NCI-H526 treated with DMSO at 0.1 percent for 48 hours (cell line): ENCODE results near the gene EDA.
"Not testable (repeated sequence)": the region's sequence is repeated elsewhere in the genome, so short reads cannot be mapped to it uniquely, and the experiment has no call there.

Source experiments
- DNase-seq: peaks from one replicate; lab custom pipeline; 2025; lab: John Stamatoyannopoulos, UW

The EDA gene

GRCh38 chrX:69746051-69746450 lies 130.1 kb downstream of the EDA start:
- DNase-seq = no peak

GRCh38 chrX:69748055-69748454 lies 132.1 kb downstream of the EDA start:
- DNase-seq = no peak

- no peak for DNase-seq
Observed at GRCh38 chrX:69759921-69760625, 144.2 kb downstream of the EDA start.

DNA sequence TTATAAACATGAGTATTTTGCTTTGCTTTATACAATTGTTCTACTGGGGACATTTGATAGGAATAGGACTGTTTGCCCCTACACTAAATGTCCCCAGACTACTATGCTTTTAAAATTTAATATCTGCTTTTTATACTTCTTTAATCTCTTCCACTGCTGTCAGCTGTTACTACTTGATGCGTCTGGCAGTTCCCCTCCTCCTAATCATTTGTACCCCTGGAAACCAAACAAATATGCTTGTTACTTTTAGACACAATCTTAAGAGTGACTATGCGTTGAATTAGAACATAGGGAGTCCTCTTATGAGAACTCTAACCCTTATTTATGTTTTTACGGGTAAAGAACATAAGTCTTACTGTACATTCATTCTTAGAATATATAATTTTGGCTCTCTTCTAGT lies 145.7 kb downstream of the EDA start:
- DNase-seq = no peak

GRCh38 chrX:69762340-69762739 lies 146.4 kb downstream of the EDA start:
- DNase-seq = no peak

- DNase-seq = no peak
Observed at GRCh38 chrX:69793260-69793935, 177.5 kb downstream of the EDA start.

DNA sequence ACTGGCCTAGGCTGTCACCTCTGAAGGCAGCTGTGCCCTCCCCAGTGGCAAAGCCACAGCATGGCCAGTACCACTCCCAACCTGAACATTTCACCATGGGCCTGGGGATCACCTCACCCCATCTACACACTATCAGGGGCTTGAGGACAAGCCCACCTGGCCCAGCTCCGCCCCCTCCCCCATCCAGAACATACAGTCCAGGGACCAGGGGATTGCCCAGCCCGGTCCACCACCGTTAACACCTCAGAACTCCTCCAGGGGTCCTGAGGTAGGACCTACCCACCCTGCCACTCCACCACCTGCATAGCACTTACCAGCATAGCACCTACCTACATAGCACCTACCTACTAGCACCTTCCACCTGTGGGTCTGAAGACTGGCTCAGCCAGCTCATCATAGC lies 179.8 kb downstream of the EDA start:
- no peak for DNase-seq

GRCh38 chrX:69807400-69807799 lies 191.5 kb downstream of the EDA start:
- DNase-seq = no peak

DNA sequence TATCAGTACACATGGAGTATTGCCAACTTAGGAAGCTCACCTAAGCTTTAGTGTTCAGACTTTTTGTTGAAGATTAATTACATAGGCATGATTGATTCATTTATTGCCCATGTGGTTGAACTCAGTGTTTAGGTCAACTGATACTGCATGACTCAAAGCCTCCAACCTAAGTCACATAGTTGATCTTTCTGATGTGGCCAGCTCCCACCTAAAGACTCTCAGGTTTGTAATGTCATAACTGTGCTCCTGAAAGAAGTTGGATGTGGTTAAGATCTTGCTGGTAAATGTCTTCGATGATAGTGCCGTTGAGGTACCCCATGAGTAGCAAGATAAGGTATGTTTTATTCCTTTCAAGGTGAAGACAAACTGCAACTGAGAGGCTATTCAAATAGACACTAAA lies 192.5 kb downstream of the EDA start:
- DNase-seq = no peak

DNA sequence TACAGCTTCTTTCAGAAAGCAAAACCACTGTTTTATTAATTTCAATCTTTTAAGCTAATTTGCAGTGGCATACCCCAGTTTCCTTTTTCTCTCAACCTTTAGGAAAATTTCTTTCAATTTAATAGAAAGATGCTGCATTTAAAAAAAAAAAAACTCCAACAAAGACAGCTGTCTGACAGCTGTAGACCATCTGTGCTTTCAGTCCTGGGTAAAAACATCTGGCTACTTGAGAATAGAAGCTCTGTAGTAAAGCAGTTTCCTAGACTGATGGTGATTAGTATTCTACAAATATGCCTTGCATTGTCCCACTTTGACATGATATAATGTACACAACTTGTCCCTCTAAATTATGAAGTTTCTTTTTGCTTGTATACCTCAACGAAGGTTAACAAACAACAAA lies 197.8 kb downstream of the EDA start:
- DNase-seq = no peak

DNA sequence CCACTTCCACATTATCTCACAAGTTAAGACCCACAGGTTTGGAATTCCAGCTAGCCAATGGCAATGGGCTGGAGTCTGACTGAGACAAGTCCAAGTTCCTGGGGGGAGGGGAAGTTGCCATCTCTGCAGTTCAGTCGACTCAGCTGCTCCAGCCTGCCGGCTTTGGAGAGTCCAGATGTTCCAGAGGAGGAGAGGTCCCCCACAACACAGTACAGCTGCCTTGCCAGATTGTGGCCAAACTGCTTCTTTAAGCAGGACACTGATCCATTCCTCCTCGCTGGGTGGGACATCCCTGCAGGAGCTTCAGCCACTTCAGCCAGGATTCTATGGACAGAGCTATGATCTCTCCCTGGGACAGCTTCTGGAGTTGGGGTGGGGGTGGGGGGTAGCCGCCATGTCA lies 199.2 kb downstream of the EDA start:
- DNase-seq = no peak

DNA sequence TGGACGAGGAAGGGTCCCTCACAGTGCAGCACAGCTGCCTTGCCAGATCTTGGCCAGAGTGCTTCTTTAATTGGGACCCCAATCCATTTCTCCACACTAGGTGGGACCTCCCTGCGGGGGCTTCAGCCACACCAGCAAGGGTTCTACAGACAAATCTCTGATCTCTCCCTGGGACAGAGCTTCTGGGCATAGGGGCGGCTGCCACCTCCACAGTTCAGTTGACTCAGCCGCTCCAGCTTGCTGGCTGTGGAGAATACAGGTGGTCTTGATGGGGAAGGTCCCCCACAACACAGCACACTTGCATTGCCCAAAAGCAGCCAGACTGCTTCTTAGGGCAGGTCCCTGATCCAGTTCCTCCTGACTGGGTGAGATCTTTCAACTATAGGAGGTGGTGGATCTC lies 199.6 kb downstream of the EDA start:
- DNase-seq = no peak

DNA sequence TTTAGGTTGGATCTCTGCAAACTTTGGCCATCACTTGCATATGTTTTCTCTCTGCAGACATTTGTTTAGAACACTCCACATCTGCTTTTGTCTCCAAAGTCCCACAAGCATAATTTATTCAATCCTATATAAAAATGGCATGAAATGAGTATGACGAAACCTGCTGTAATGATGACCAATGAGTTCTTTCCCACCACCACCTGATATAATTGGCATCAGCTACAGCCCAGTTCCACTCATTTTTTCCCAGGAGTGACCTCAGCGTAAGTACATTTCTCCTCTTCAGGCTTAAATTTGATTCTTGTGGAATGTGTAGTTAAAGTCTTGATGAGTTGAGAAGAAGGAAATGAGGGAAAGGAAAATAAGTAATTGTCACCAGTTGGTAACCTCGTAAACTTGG lies 228.7 kb downstream of the EDA start:
- DNase-seq = no peak

- DNase-seq = not testable (repeated sequence)
Observed at GRCh38 chrX:69859999-69860398, 244.1 kb downstream of the EDA start.

DNA sequence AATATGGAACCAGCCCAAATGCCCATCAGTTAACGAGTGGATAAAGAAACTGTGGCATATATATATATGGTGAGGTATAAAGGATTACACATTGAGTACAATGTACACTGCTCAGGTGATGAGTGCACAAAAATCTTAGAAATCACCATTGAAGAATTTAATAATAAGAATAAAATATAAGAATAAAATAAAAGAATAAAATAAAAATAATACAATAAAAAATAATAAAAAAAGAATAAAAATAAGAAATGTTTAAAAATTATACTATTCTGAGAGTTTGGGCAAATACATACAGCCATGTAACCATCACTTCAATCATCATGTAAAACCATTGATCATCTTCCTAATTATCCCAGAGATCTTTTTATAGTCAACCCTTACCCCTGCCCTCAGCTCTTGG lies 260.3 kb downstream of the EDA start:
- no peak for DNase-seq

DNA sequence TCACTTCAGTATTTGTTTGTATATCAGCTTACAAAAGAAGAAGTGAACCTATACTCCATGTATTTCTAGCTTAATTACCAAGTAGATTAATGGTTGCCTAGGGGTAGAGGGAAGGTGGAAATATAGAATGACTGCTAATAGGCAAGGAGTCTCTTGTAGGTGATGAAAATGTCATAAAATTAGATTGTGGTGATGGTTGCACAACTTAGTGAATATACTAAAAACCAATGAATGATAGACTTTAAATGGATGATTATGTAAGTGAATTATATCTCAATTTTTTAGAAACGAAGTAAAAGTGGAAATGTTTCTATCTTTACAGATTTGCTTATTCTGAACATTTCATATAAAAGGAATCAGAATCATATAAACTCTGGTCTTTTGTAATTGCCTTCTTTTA lies 268.3 kb downstream of the EDA start:
- DNase-seq = no peak

DNA sequence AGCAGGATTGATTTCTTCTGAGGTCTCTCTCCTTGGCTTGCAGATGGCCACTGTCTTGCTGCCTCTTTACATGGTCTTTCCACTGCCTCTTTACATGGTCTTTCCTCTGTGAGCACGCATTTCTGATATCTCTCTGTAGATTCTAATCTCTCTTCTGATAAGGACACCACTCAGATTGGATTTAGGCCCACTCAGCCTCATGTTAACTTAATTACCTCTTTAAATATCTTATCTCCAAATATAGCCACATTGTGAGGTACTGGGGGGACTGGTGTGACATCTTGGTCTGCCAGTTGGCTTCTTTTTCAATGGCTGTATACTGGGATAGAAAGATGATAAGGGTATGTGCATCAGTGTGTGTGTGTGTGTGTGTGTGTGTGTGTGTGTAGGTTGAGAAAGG lies 280.1 kb downstream of the EDA start:
- no peak for DNase-seq

DNA sequence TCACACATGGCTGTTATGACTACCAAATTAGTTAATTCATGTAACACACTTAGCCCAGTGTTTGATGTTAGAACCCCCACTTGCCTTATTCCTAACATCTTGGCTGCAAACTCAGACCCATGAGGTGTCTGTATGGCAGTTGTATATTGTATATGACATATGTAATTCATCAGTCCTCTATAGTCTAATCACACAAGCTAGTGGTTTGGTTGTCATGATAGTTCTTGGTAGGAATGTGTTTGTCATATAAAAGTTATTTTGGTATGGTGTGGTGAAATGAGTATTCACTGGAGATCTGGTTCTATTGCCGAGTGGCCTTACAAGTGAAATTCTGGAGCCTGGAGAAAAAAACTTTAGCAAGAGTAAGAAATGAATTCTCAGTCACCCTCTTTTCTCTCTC lies 284.6 kb downstream of the EDA start:
- DNase-seq = no peak

DNA sequence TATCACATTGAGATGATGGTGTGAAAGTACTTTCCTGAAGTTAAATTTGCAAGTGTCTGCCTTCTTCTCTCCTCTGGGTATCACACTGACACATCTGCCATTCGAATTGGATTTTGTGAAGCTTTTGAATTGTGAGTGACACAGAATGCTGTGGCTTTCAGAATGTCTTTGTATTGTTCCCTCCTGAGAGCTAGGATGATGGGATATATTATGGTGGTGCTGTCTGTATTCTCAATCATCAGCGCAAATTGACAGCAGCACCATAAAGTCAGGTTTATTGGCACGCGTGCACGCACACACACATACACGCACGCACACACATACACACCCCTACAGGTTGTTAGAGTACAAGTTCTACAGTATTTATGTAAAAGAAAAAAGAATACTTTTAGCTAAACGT lies 290.5 kb downstream of the EDA start:
- DNase-seq = no peak

DNA sequence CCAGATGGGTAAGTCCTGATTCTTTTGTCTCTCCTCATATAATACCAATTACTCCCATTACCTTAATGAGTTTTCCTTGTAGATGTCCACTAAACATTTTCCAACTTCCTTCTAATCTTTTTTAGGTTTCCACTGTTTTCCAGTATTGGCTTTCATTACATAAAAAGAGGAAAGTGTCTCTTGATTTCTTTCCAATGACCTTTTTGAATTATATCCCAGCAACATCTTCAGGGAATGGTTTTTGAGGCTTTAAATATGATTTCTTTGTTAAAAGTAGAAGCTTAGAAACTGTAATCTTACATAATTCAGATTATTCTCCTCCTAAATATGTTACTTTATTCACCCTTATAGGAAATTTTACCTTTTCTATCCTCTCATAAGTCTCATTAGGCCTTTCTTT lies 298.9 kb downstream of the EDA start:
- no peak for DNase-seq

- no peak for DNase-seq
Observed at GRCh38 chrX:69919749-69920148, 303.8 kb downstream of the EDA start.

DNA sequence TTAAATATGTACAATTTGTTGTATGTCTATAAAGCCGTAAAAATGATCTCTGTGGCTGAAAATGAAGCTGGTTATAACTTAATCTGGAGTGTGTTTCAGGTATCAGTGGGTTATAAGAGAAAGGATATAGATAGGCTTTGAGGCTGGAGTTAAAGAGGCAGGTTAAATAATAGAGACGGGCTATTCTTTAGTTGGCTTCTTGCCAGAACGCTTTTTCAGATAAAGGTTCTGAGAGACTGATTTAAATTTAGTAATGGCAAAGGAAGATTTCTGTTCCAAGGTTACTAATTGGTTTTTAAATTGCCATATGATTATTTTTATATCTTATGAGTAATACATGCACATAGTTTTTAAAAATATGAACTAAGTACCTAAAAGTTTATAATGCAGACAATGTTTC lies 316.4 kb downstream of the EDA start:
- no peak for DNase-seq

- no peak for DNase-seq
Observed at GRCh38 chrX:69948276-69948797, 332.4 kb downstream of the EDA start.

DNA sequence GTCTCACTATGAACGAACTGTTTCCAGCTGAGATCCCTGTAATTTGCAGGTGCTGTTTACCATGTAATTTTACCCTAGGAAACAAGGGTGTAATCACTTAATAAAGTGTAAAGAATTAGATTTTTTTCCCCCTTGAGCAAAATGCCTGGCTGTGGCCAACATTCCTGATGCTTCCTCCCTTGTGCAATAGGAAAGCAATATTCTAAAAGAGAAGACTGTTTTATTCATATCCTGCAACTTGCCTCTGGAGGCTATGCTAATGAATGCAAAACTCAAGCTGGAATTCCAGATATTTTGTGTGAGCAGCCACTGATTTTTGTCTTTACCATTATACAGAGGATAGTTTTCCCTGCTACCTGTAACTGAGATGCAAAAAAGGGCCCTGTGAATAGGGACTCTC lies 335.8 kb downstream of the EDA start:
- no peak for DNase-seq
